Esophagus squamous epithelium (tissue), 4 donors: Measurements from ENCODE around the gene AAR2.

Experiments used
- CTCF ChIP-seq, 6 experiments: fragments of 450-650 bp in 4 of 6; fragments of 200-600 bp in 2 of 6; sonication (generic) in 2 of 6; IDR thresholded peaks; one replicate each; pipeline ENCODE4 v1.5.1; 2016 to 2019; ENCODE audit warnings: antibody characterized with exemption in 6 of 6, mild to moderate bottlenecking in 4 of 6, moderate library complexity in 4 of 6
- POLR2A ChIP-seq, 4 donors: fragments of 450-650 bp; IDR thresholded peaks; one replicate each; pipeline ENCODE4 v1.6.1; 2017; ENCODE audit warnings: antibody characterized with exemption in 4 of 4, mild to moderate bottlenecking in 4 of 4, moderate library complexity in 3 of 4

- TF ChIP-seq CTCF (IDR thresholded peaks at IDR 0.05) (no peak), POLR2A (IDR thresholded peaks at IDR 0.05) (no peak)
Measured at GRCh38 chr20:36216314-36217025, 19.8 kb upstream of the AAR2 start.
